Body of pancreas (tissue), 4 donors: ENCODE measurements around the gene SLC17A3. TPM values are rescaled to one million over a fixed set of nuclear protein-coding genes. Genes with fewer than 3 reads are reported as not detected.

Experiments used
- ATAC-seq: fragments of 150-250 bp; one replicate; pipeline ENCODE4 v1.9.1; 2016
- DNase-seq, 4 donors: peaks; one replicate each; pipeline ENCODE4 v3.0.0-alpha.2; 2019
- H3K27ac ChIP-seq, 4 donors: fragments of 200-600 bp; sonication (generic); 1 replicate in 3 of 4; 2 replicates in 1 of 4; pipeline versions ENCODE4 v1.5.1 to v1.6.1; 2016 to 2019; ENCODE audit warnings: mild to moderate bottlenecking in 1 of 4, mixed read lengths in 1 of 4, moderate library complexity in 1 of 4
- H3K27me3 ChIP-seq, 2 donors: fragments of 200-600 bp; sonication (generic); one replicate each; pipeline ENCODE4 v1.6.0; 2016; ENCODE audit warnings: mild to moderate bottlenecking in 1 of 2
- H3K36me3 ChIP-seq, 2 donors: fragments of 200-600 bp; sonication (generic); replicated peaks in 1 of 2; 2 replicates each; pipeline ENCODE4 v1.5.1; 2016; ENCODE audit warnings: low read depth in 2 of 2; ENCODE audit not compliant: insufficient read depth in 1 of 2
- H3K4me1 ChIP-seq: fragments of 200-600 bp; sonication (generic); one replicate; pipeline ENCODE4 v1.6.0; 2016
- H3K4me3 ChIP-seq, 2 donors: fragments of 200-600 bp; sonication (generic); 1 replicate in 1 of 2; 2 replicates in 1 of 2; pipeline ENCODE4 v1.5.1; 2016 to 2019
- H3K9me3 ChIP-seq, 3 donors: fragments of 200-600 bp; sonication (generic); 1 replicate in 2 of 3; 2 replicates in 1 of 3; pipeline ENCODE4 v1.5.1; 2016
- CTCF ChIP-seq, 7 experiments: fragments of 450-650 bp in 4 of 7; fragments of 200-600 bp in 3 of 7; sonication (generic) in 3 of 7; IDR thresholded peaks; one replicate each; pipeline ENCODE4 v1.5.1; 2016 to 2019; ENCODE audit warnings: antibody characterized with exemption in 7 of 7
- POLR2A ChIP-seq, 3 donors: fragments of 450-650 bp; IDR thresholded peaks; one replicate each; pipeline ENCODE4 v1.6.1; 2016; ENCODE audit warnings: antibody characterized with exemption in 3 of 3, mild to moderate bottlenecking in 2 of 3
- WGBS, 2 donors: methylation state at CpG; one replicate each; pipeline ENCODE4 v1.1.5; 2017; 5-methylcytosine and 5-hydroxymethylcytosine counted together
- intact Hi-C: fragments of 100-400 bp; cut with DNase I; formaldehyde crosslinking; loops from one replicate; pipeline ENCODE4 v1.15.1; 2023
- total RNA-seq, 2 donors: library from RNA; depleted of rRNA; stranded (reverse); fragments of >200 nt; gene quantifications; one replicate each; pipeline ENCODE4 v1.1.0, GENCODE V29; 2016

Gene SLC17A3
- total RNA-seq, 2 donors from 2014 or later, result not detected

GRCh38 chr6:25892877-25893276 lies 18.8 kb upstream of the SLC17A3 start:
- ATAC-seq (no peak), DNase-seq (no peak)
- Histone ChIP-seq H3K27me3 (no peaks in the 10 kb centered on the region), H3K9me3 (no peaks in the 10 kb centered on the region), H3K4me1 (no peaks in the 10 kb centered on the region), H3K27ac (no peak overlapping the region), H3K4me3 (no peak overlapping the region), H3K36me3 (no peaks in the 10 kb centered on the region)
- TF ChIP-seq POLR2A (IDR thresholded peaks at IDR 0.05) (no peak), CTCF (IDR thresholded peaks at IDR 0.05) (no peak)
- intact Hi-C loops, result no loop called here

DNA sequence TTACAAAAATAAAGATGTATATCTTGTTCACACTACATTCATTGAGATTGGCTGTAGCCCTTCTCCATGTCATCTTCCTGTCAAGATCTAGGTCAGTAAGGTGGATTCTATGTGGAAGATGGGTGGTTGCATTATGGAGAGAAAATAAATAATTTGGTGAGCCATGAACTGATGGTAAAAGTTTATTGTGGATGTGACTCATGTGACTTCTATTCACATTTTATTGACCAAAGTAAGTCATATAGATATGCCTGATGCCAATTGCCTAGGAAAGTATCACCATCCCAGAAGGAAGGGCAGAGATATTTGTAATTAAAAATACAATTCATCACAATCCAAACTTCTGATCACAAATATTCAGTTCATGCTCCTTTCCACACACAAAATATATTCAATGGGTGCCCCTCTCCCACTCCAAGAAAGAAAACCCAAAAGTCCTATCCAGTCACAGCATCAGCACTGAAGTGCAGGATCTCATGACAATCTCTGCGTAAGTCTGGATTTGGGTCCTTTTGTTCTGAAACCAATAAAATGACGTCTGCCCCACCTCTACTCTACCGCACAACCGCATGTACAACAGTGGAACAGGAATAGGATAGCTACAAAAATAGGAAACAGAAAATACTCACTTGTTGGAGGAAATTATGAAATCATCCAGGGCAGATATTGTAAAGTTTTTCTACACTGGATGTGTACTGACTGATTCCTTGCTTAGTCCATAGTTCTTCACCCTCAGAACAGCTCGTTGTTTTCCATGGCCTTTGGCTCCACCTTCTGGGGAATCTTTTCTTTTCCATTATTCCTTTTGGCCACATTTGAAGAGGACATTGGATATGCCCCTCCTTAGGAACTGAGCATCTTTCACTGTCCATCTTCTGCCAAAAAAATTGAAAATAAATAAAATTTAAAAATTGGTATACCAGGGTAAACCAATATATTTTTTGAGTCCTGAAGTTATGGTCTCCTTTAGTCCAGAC lies 16.1 kb upstream of the SLC17A3 start:
- 56 to 64% methylated on average over 5 of the region's 5 CpGs for WGBS, 2 donors
- Histone ChIP-seq H3K4me3 (no peak overlapping the region), H3K9me3 (no peaks in the 10 kb centered on the region), H3K27me3 (no peaks in the 10 kb centered on the region), H3K4me1 (no peaks in the 10 kb centered on the region), H3K36me3 (no peaks in the 10 kb centered on the region), H3K27ac (no peak overlapping the region)
- DNase-seq, result peak; percentile 10 to 44 (median 20)
- ATAC-seq, result peak; percentile 69
- TF ChIP-seq POLR2A (IDR thresholded peaks at IDR 0.05), result no peak
- TF ChIP-seq CTCF (IDR thresholded peaks at IDR 0.05), result peak; percentile 14 to 68 (median 58)
- intact Hi-C loops, result loop anchor here (5.0 kb wide), 1 partner anchor 338 kb away; no protein-coding TSS in a partner anchor

DNA sequence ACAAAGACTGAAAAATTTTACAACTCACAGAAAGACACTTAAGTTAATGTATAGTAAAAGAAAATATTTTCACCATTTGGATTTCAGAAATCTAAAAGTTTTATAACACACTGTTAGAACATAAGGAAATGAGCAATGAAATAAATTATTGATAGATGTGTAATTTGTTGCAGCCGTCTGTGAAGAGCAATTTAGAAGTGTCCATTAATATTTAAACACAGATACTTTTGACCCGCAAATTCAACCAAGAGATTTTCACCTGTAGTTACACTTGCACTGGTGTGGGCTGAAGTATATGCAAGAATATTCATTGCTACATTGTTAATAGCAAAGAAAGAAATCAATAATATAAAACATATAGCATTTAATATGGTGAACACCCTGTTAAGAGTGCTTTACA lies 14.6 kb upstream of the SLC17A3 start:
- Histone ChIP-seq H3K27me3 (no peaks in the 10 kb centered on the region), H3K4me3 (no peak overlapping the region), H3K4me1 (no peaks in the 10 kb centered on the region), H3K36me3 (no peaks in the 10 kb centered on the region), H3K9me3 (no peaks in the 10 kb centered on the region), H3K27ac (no peak overlapping the region)
- TF ChIP-seq POLR2A (IDR thresholded peaks at IDR 0.05) (no peak), CTCF (IDR thresholded peaks at IDR 0.05) (no peak)
- intact Hi-C loops, result loop anchor here (5.0 kb wide), 1 partner anchor 336 kb away; no protein-coding TSS in a partner anchor
- DNase-seq (no peak), ATAC-seq (no peak)
- 36 to 39% methylated on average over 2 of the region's 2 CpGs for WGBS, 2 donors

- intact Hi-C loops, result loop anchor here (5.0 kb wide), 1 partner anchor 334 kb away; no protein-coding TSS in a partner anchor
- Histone ChIP-seq H3K27me3 (no peaks in the 10 kb centered on the region), H3K4me1 (no peaks in the 10 kb centered on the region), H3K27ac (no peak overlapping the region), H3K4me3 (no peak overlapping the region), H3K36me3 (no peaks in the 10 kb centered on the region), H3K9me3 (no peaks in the 10 kb centered on the region)
- TF ChIP-seq CTCF (IDR thresholded peaks at IDR 0.05) (no peak), POLR2A (IDR thresholded peaks at IDR 0.05) (no peak)
- WGBS, 2 donors, result 85 to 93% methylated on average over 2 of the region's 2 CpGs
- ATAC-seq (no peak), DNase-seq (no peak)
Observed at GRCh38 chr6:25886066-25886465, 12.0 kb upstream of the SLC17A3 start.
